ENCODE results near the gene HCAR3.
A peak's percentile ranks its signal among the peaks of the same experiment; 100 is the strongest.
"Not testable (repeated sequence)": the region's sequence is repeated elsewhere in the genome, so short reads cannot be mapped to it uniquely, and the experiment has no call there.

Gene HCAR3

GRCh38 chr12:122721057-122721545, 4.5 kb upstream of the HCAR3 start:
- DNase-seq: no peak

DNA sequence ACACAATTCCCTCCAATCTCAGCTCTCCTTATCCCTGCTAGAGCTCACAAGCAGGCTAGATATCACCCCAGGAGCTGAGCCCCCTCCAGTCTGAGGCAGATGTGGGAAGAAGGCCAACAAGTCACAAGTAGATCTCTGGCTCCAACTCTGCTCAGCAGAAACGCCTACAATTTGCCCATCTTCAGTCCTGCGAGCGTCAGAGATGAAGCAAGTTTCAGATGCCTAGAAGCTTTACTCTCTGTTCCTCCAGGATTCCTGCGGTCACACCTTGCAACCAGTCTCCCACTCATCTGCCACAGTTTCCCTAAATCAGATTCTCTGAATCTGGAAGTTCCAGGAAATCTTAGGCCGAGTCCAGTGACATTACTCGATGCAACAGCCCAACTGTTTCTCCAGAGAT, 1.4 kb downstream of the HCAR3 start:
- DNase-seq: not testable (repeated sequence)

- not testable (repeated sequence) for DNase-seq
These were observed 3.0 kb downstream of the HCAR3 start for GRCh38 chr12:122713491-122714188.

DNA sequence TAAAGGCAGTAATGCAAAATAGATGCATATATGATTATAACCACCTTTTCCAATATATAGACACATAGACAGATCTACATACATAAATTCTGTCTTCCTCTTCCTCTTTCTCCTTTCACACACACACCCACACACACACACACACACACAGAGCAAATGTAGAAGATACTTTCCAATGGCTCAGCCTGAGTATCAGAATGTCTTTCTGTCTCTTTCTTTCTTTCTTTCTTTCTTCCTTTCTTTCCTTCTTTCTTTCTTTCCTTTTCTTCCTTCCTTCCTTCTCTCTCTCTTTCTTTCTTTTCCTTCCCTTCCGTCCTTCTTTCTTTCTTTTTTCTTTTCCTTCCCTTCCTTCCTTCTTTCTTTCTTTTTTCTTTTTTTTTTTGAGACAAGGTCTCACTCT, 5.3 kb downstream of the HCAR3 start:
- DNase-seq: not testable (repeated sequence)

DNA sequence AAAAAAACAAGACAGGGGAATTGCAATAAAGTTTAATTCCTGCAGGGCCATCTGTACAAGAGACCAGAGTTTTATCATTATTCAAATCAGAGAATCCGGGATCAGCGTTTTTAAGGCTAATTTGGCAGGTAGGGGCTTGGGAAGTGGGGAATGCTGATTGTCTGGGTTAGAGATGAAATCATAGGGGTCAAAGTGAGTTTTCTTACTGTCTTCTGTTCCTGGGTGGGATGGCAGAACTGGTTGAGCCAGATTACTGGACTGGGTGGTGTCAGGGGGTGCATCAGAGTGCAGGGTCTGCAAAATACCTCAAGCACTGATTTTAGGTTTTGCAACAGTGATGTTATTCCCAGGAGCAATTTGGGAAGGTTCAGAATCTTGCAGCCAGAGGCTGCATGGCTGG, 6.3 kb downstream of the HCAR3 start:
- DNase-seq: not testable (repeated sequence)

GRCh38 chr12:122709287-122709686, 7.3 kb downstream of the HCAR3 start:
- DNase-seq: not testable (repeated sequence)

DNA sequence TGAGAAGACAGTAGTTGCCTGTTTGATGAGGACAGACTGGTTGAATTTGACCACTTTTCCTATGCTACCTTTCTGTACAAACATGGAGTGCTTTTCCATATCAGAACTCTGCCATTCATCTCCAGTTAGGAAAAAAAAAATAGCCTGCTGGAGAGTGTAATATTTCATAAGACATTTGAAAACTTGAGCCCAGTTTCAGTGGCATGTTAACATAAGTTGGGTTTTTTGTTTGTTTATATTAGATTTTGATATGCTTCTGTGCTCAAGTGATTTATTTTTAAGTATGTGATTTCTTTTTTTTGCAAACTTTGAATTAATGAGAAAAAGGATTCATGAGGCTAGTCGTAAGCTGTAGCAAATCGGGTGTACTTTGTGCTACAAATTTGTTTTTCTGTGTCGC, 12.8 kb downstream of the HCAR3 start:
- not testable (repeated sequence) for DNase-seq

- DNase-seq: peak; percentile 77
These were observed 13.6 kb downstream of the HCAR3 start, which contains the start of gene HCAR2 for GRCh38 chr12:122702890-122703611. HCAR2 (minus strand) TSS chr12:122703357; CDS start chr12:122703283, 74 bp downstream.

DNA sequence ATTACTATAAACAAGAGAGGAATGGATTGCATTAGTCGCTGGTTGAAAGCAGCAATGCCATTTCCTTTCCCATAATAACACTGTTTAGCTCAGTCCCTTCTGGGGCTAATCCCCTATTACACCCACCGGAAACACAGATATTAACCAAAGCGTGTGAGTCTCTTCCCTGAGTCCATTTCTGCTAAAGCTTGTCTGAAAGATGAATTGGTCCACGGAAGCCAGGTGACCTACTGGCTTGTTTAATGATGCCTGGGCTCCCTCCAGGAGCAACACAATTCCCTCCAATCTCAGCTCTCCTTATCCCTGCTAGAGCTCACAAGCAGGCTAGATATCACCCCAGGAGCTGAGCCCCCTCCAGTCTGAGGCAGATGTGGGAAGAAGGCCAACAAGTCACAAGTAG, 15.1 kb downstream of the HCAR3 start:
- not testable (repeated sequence) for DNase-seq

DNA sequence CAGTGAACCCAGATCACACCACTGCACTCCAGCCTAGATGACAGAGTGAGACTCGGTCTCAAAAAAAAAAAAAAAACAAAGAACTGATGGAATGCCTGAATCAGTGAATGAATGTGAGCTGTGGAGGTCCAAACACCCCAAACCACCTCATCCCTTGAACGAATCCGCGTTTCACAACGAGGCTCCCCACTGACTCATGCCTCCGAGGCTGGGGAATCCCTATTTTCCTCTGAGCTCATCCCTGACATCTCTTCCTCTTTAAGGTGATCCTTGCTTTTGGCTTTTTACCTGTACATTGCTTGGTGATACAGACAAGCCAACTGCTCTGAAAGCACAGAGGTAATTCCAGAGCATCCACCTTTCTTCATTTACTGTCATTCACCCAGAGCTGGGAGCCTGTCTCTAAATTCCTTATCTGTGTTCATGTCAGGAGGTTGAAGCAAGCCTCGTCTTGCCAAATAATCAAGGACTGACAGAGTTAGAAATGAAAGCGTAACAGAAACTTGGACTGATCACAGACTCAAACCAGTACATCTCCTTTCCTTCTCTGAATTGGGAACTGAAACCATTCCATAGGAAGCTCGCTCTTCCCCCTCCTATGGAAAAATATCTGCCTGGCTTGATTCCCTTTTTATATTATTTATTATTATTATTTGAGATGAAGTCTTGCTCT, 16.4 kb downstream of the HCAR3 start:
- DNase-seq: not testable (repeated sequence)

DNA sequence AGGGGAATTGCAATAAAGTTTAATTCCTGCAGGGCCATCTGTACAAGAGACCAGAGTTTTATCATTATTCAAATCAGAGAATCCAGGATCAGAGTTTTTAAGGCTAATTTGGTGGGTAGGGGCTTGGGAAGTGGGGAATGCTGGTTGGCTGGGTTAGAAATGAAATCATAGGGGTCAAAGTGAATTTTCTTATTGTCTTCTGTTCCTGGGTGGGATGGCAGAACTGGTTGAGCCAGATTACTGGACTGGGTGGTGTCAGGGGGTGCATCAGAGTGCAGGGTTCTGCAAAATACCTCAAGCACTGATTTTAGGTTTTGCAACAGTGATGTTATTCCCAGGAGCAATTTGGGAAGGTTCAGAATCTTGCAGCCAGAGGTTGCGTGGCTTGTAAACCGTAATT, 19.7 kb downstream of the HCAR3 start:
- not testable (repeated sequence) for DNase-seq

GRCh38 chr12:122691566-122691965, 25.0 kb downstream of the HCAR3 start:
- no peak for DNase-seq

- DNase-seq: no peak
These were observed 28.3 kb downstream of the HCAR3 start for GRCh38 chr12:122688291-122688690.

DNA sequence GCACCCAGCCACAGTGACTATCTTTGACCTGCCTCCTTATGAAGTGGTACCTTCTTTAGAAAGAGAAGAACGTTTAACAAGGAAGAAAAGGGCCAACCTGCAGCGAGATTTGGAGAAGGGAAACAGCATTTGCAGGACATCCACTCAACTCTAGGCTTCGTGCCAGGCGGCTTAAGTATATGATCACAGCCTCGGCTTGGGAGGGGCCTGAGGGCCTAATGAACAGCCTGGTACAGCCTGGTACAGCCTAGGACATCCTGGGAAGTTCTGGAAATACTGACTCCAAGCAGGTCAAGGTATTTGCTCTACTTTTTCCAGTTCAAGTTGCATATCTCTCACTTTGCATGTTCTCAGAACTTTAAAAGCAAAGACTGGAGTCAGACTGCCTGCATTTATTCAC, 29.5 kb downstream of the HCAR3 start:
- no peak for DNase-seq

GRCh38 chr12:122686538-122686937, 30.1 kb downstream of the HCAR3 start:
- no peak for DNase-seq

- no peak for DNase-seq
These were observed 32.3 kb downstream of the HCAR3 start for GRCh38 chr12:122684297-122684813.

DNA sequence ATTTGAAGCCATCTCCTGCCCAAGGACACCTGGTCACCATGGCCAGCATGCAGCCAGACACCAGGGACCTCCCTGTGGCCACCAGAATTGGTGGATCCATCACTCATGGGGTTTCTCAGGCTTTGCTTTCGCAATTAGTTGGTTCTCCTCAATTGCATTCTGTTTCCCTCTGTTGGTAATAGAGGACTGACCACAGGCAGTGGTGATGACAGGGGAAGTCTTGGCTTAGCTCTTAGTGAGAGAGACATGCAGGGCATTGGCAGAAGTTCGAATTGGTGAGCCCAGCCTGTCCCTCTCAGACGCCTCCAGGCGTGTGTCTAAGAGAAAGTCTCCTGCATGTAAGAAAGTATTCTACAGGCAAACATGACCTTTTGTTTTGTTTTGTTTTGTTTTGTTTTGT, 34.8 kb downstream of the HCAR3 start:
- DNase-seq: no peak

GRCh38 chr12:122680989-122681388, 35.6 kb downstream of the HCAR3 start:
- not testable (repeated sequence) for DNase-seq

DNA sequence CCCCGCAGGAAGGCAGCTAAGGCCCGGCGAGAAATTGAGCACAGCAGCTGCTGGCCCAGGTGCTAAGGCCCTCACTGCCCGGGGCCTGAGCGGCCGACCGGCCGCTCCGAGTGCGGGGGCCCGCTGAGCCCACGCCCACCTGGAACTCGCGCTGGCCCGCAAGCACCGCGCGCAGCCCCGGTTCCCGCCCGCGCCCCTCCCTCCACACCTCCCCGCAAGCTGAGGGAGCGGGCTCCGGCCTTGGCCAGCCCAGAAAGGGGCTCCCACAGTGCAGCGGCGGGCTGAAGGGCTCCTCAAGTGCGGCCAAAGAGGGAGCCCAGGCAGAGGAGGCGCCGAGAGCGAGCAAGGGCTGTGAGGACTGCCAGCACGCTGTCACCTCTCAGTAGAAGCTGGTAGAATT, 39.8 kb downstream of the HCAR3 start:
- DNase-seq: not testable (repeated sequence)

DNA sequence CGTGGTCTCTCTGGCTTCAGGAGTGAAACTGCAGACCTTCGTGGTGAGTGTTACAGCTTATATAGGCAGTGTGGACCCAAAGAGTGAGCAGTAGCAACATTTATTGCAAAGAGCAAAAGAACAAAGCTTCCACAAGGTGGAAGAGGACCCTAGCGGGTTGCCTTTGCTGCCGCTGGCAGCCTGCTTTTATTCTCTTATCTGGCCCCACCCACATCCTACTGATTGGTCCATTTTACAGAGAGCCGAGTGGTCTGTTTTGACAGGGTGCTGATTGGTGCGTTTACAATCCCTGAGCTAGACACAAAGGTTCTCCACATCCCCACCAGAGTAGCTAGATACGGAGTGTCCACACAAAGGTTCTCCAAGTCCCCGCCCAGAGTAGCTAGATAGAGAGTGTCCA, 40.6 kb downstream of the HCAR3 start:
- not testable (repeated sequence) for DNase-seq

DNA sequence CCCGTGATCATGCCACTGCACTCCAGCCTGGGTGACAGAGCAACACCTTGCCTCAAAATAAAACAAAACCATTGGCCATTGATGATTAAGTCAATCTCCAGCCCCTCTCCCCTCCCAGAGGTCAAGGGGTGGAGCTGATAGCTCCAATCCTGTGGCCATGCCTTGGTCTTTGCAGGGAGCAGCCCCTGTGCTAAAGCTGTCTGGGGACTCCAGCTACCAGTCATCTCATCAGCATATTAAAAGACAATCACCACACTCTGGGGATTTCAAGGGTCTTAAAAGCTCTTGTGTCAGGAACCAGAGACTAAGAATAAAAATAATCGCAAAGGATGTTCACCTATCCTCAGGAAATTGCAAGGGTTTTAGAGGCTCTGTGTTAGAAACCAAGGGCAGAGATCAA, 44.1 kb downstream of the HCAR3 start:
- DNase-seq: no peak

GRCh38 chr12:122669397-122670070, 47.1 kb downstream of the HCAR3 start:
- no peak for DNase-seq

GRCh38 chr12:122668268-122668667, 48.3 kb downstream of the HCAR3 start:
- DNase-seq: no peak
